H9 (cell line): Measurements from ENCODE around the gene CHL1. TPM values are rescaled to one million over a fixed set of nuclear protein-coding genes. Genes with fewer than 3 reads are reported as not detected.

ENCODE experiments used
- DNase-seq: peaks from one replicate; pipeline ENCODE4 v3.0.0-alpha.2; 2017
- H2AFZ ChIP-seq: one replicate; pipeline ENCODE4 v1.6.1; 2013; ENCODE audit warnings: mild to moderate bottlenecking, low read length, control low read depth, moderate library complexity
- H2AK5ac ChIP-seq: 2 replicates; pipeline ENCODE4 v1.6.1; 2013; ENCODE audit warnings: low read length, control low read depth, mixed read lengths; ENCODE audit not compliant: insufficient read length
- H2BK120ac ChIP-seq: one replicate; pipeline ENCODE4 v1.6.1; 2013; ENCODE audit warnings: low read depth, mild to moderate bottlenecking, low read length, control low read depth, inconsistent platforms; ENCODE audit not compliant: poor library complexity, severe bottlenecking
- H2BK12ac ChIP-seq: 2 replicates; pipeline ENCODE4 v1.6.1; 2013; ENCODE audit warnings: low read length, control low read depth, mixed read lengths, low read depth; ENCODE audit not compliant: insufficient read length
- H2BK15ac ChIP-seq: 2 replicates; pipeline ENCODE4 v1.6.1; 2013; ENCODE audit warnings: low read depth, low read length, control low read depth
- H2BK20ac ChIP-seq: one replicate; pipeline ENCODE4 v1.6.1; 2013; ENCODE audit warnings: low read depth, mild to moderate bottlenecking, low read length, control low read depth, inconsistent platforms; ENCODE audit not compliant: poor library complexity, severe bottlenecking
- H2BK5ac ChIP-seq: 2 replicates; pipeline ENCODE4 v1.6.1; 2013; ENCODE audit warnings: low read length, control low read depth, mixed read lengths; ENCODE audit not compliant: insufficient read length
- H3K14ac ChIP-seq: 2 replicates; pipeline ENCODE4 v1.6.1; 2013; ENCODE audit warnings: low read length, control low read depth; ENCODE audit not compliant: insufficient read depth
- H3K18ac ChIP-seq: 2 replicates; pipeline ENCODE4 v1.6.1; 2013; ENCODE audit warnings: low read depth, mild to moderate bottlenecking, mixed read lengths, low read length, control low read depth; ENCODE audit not compliant: insufficient read length
- H3K23ac ChIP-seq: 2 replicates; pipeline ENCODE4 v1.6.1; 2013; ENCODE audit warnings: low read length, control low read depth, mixed read lengths, low read depth; ENCODE audit not compliant: insufficient read length
- H3K23me2 ChIP-seq: 2 replicates; pipeline ENCODE4 v1.6.1; 2013; ENCODE audit warnings: low read depth, mild to moderate bottlenecking, mixed read lengths, low read length, control low read depth; ENCODE audit not compliant: insufficient read length, poor library complexity, severe bottlenecking
- H3K27ac ChIP-seq: 2 replicates; pipeline ENCODE4 v1.5.1; 2013; ENCODE audit warnings: low read length, control low read depth, mixed read lengths, low read depth; ENCODE audit not compliant: insufficient read length
- H3K27me3 ChIP-seq: 2 replicates; pipeline ENCODE4 v1.6.1; 2013; ENCODE audit warnings: low read length, control low read depth, inconsistent platforms; ENCODE audit not compliant: insufficient read depth
- H3K4ac ChIP-seq: 2 replicates; pipeline ENCODE4 v1.6.1; 2013; ENCODE audit warnings: low read depth, mild to moderate bottlenecking, control low read depth, inconsistent platforms, low read length, moderate library complexity
- H3K4me1 ChIP-seq: 2 replicates; pipeline ENCODE4 v1.6.1; 2013; ENCODE audit warnings: low read length, control low read depth, inconsistent platforms; ENCODE audit not compliant: insufficient read depth
- H3K4me2 ChIP-seq: 2 replicates; pipeline ENCODE4 v1.6.1; 2013; ENCODE audit warnings: low read length, control low read depth, mixed read lengths; ENCODE audit not compliant: insufficient read length, insufficient read depth
- H3K56ac ChIP-seq: 2 replicates; pipeline ENCODE4 v1.6.1; 2013; ENCODE audit warnings: low read depth, mild to moderate bottlenecking, mixed read lengths, low read length, control low read depth; ENCODE audit not compliant: insufficient read length
- H3K79me1 ChIP-seq: 2 replicates; pipeline ENCODE4 v1.6.1; 2013; ENCODE audit warnings: low read depth, mild to moderate bottlenecking, moderate library complexity, low read length, control low read depth, inconsistent platforms; ENCODE audit not compliant: insufficient read depth, poor library complexity, severe bottlenecking
- H3K79me2 ChIP-seq: 2 replicates; pipeline ENCODE4 v1.6.1; 2013; ENCODE audit warnings: low read length, control low read depth, inconsistent platforms; ENCODE audit not compliant: insufficient read depth
- H3K9ac ChIP-seq: 2 replicates; pipeline ENCODE4 v1.6.1; 2013; ENCODE audit warnings: low read length, control low read depth, mixed read lengths; ENCODE audit not compliant: insufficient read length; ENCODE audit errors: extremely low read depth
- H3K9me3 ChIP-seq: one replicate; pipeline ENCODE4 v1.6.1; 2013; ENCODE audit warnings: low read depth, low read length, inconsistent platforms; ENCODE audit not compliant: control insufficient read depth
- H3T11ph ChIP-seq: one replicate; pipeline ENCODE4 v1.6.1; 2013; ENCODE audit warnings: mild to moderate bottlenecking, low read length, control low read depth, inconsistent platforms
- H4K20me1 ChIP-seq: one replicate; pipeline ENCODE4 v1.6.1; 2013; ENCODE audit not compliant: control insufficient read depth, insufficient read length, insufficient read depth
- H4K5ac ChIP-seq: 2 replicates; pipeline ENCODE4 v1.6.1; 2013; ENCODE audit warnings: low read depth, mild to moderate bottlenecking, mixed read lengths, low read length, control low read depth; ENCODE audit not compliant: insufficient read length
- H4K8ac ChIP-seq: replicated peaks from 2 replicates; pipeline ENCODE4 v1.6.1; 2013; ENCODE audit warnings: low read length, control low read depth, mixed read lengths, low read depth; ENCODE audit not compliant: insufficient read length
- H4K91ac ChIP-seq: 2 replicates; pipeline ENCODE4 v1.6.1; 2013; ENCODE audit warnings: low read depth, mild to moderate bottlenecking, moderate library complexity, mixed read lengths, low read length, control low read depth; ENCODE audit not compliant: insufficient read length
- H3K27ac Mint-ChIP-seq, 3 experiments: 2 replicates in 2 of 3; 3 replicates in 1 of 3; pipeline ENCODE4 v1.8.0; 2020 to 2021; ENCODE audit warnings: mixed read lengths in 3 of 3, mild to moderate bottlenecking in 1 of 3, moderate library complexity in 1 of 3
- H3K27me3 Mint-ChIP-seq: 2 replicates; pipeline ENCODE4 v1.8.0; 2021; ENCODE audit warnings: low read depth, mild to moderate bottlenecking, moderate library complexity, mixed read lengths
- H3K36me3 Mint-ChIP-seq, 3 experiments: 2 replicates in 2 of 3; 3 replicates in 1 of 3; pipeline ENCODE4 v1.8.0; 2020 to 2021; ENCODE audit warnings: low read depth in 3 of 3, mixed read lengths in 3 of 3; ENCODE audit not compliant: insufficient read depth in 1 of 3
- H3K4me1 Mint-ChIP-seq, 2 experiments: 2 replicates each; pipeline ENCODE4 v1.8.0; 2020; ENCODE audit warnings: mixed read lengths in 2 of 2
- H3K4me3 Mint-ChIP-seq, 2 experiments: 2 replicates in 1 of 2; 3 replicates in 1 of 2; pipeline ENCODE4 v1.8.0; 2020 to 2021; ENCODE audit warnings: mild to moderate bottlenecking in 2 of 2, mixed read lengths in 2 of 2, moderate library complexity in 1 of 2
- H3K9me3 Mint-ChIP-seq, 2 experiments: 2 replicates in 1 of 2; 3 replicates in 1 of 2; pipeline ENCODE4 v1.8.0; 2020; ENCODE audit warnings: mild to moderate bottlenecking in 2 of 2, mixed read lengths in 2 of 2, moderate library complexity in 1 of 2
- WGBS: extraction: QIAGEN DNeasy Blood & Tissue Kit; methylation state at CpG from one replicate; pipeline ENCODE4 v1.1.7; 2013; ENCODE audit warnings: missing lambda C conversion rate, low lambda C conversion rate, mixed read lengths; ENCODE audit not compliant: insufficient read length; ENCODE audit errors: extremely low coverage; 5-methylcytosine and 5-hydroxymethylcytosine counted together
- total RNA-seq: library from RNA; stranded (reverse); gene quantifications from 2 replicates; pipeline ENCODE4 v1.2.1, GENCODE V29; 2021
- TF ChIP-seq, protein P1 (sequence below): fragments of 200-600 bp; sonication (generic); conservative IDR thresholded peaks from 3 replicates; pipeline ENCODE4 v1.8.0; 2021; ENCODE audit warnings: antibody characterized with exemption, mild to moderate bottlenecking

The CHL1 gene
- total RNA-seq, 1 experiment from 2014 or later: not detected

GRCh38 chr3:217099-217813 is 20.7 kb downstream of the CHL1 start:
- TF ChIP-seq, protein P1, sequence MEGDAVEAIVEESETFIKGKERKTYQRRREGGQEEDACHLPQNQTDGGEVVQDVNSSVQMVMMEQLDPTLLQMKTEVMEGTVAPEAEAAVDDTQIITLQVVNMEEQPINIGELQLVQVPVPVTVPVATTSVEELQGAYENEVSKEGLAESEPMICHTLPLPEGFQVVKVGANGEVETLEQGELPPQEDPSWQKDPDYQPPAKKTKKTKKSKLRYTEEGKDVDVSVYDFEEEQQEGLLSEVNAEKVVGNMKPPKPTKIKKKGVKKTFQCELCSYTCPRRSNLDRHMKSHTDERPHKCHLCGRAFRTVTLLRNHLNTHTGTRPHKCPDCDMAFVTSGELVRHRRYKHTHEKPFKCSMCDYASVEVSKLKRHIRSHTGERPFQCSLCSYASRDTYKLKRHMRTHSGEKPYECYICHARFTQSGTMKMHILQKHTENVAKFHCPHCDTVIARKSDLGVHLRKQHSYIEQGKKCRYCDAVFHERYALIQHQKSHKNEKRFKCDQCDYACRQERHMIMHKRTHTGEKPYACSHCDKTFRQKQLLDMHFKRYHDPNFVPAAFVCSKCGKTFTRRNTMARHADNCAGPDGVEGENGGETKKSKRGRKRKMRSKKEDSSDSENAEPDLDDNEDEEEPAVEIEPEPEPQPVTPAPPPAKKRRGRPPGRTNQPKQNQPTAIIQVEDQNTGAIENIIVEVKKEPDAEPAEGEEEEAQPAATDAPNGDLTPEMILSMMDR: no peak
- no peaks in the 10 kb centered on the region; a peak in 1 of 5 replicates for H3K9me3 Mint-ChIP-seq
- no peaks in the 10 kb centered on the region for H3K4me1 ChIP-seq
- H2AFZ ChIP-seq: no peak overlapping the region
- no peak overlapping the region for H2BK120ac ChIP-seq
- no peaks in the 10 kb centered on the region for H3K4me1 Mint-ChIP-seq
- H3K23me2 ChIP-seq: no peaks in the 10 kb centered on the region
- H3K23ac ChIP-seq: no peak overlapping the region
- H3K79me2 ChIP-seq: no peaks in the 10 kb centered on the region
- no peak overlapping the region for H2AK5ac ChIP-seq
- DNase-seq: no peak
- no peak overlapping the region for H3K4ac ChIP-seq
- no peak overlapping the region for H4K8ac ChIP-seq
- no peak overlapping the region for H4K5ac ChIP-seq
- no peak overlapping the region for H3K14ac ChIP-seq
- no peak overlapping the region for H3T11ph ChIP-seq
- H3K27ac ChIP-seq: no peak overlapping the region
- no peaks in the 10 kb centered on the region for H4K20me1 ChIP-seq
- H2BK5ac ChIP-seq: no peak overlapping the region
- H3K4me3 Mint-ChIP-seq: no peak overlapping the region
- no peaks in the 10 kb centered on the region for H3K36me3 Mint-ChIP-seq
- no peaks in the 10 kb centered on the region for H3K9me3 ChIP-seq
- no peaks in the 10 kb centered on the region; the same call in 1 of the 2 replicates for H3K27me3 Mint-ChIP-seq
- WGBS: no CpG with 5 or more reads among the region's 5 CpGs
- H3K27ac Mint-ChIP-seq: no peak overlapping the region; a peak in 1 of 7 replicates
- no peak overlapping the region for H3K9ac ChIP-seq
- H3K79me1 ChIP-seq: no peaks in the 10 kb centered on the region
- no peak overlapping the region for H3K56ac ChIP-seq
- H3K27me3 ChIP-seq: no peaks in the 10 kb centered on the region
- H4K91ac ChIP-seq: no peak overlapping the region
- H3K18ac ChIP-seq: no peak overlapping the region
- no peak overlapping the region for H2BK12ac ChIP-seq
- no peak overlapping the region for H2BK15ac ChIP-seq
- H2BK20ac ChIP-seq: no peak overlapping the region
- H3K4me2 ChIP-seq: no peak overlapping the region
